SK-N-SH (cell line): ENCODE measurements around the gene IP6K1. TPM values are rescaled to one million over a fixed set of nuclear protein-coding genes. Genes with fewer than 3 reads are reported as not detected.

Experiments used
- CTCF ChIA-PET: fragments of 300-600, 350-600 bp; formaldehyde crosslinking; extraction: SDS; loops from one replicate; lab custom pipeline; 2021; lab: Yijun Ruan, JAX
- POLR2A ChIA-PET: fragments of 350-600 bp; sonication (Branson Sonifier 250); formaldehyde crosslinking; extraction: SDS; loops from one replicate; lab custom pipeline; 2020; ENCODE audit warnings: antibody characterized with exemption, inconsistent platforms; lab: Yijun Ruan, JAX
- DNase-seq: peaks from one replicate; pipeline ENCODE4 v3.0.0; 2012
- H2AFZ ChIP-seq: fragments of 200-600 bp; sonication (generic); 2 replicates; pipeline ENCODE4 v1.8.1; 2016; ENCODE audit warnings: antibody characterized with exemption, mild to moderate bottlenecking, low read depth
- H3F3A ChIP-seq: fragments of 200-600 bp; sonication (generic); replicated peaks from 2 replicates; pipeline ENCODE3; 2016; ENCODE audit warnings: antibody characterized with exemption, mild to moderate bottlenecking; ENCODE audit not compliant: insufficient read depth
- H3K27ac ChIP-seq, 2 experiments: fragments of 200-500 bp in 1 of 2; fragments of 200-600 bp in 1 of 2; sonication (Bioruptor generic) in 1 of 2; sonication (generic), shearing (Covaris generic) in 1 of 2; 2 replicates each; pipeline versions ENCODE4 v1.5.1 to v1.6.1; 2014 to 2016; ENCODE audit warnings: low read depth in 2 of 2, inconsistent platforms in 1 of 2, low read length in 1 of 2, mild to moderate bottlenecking in 1 of 2, mixed read lengths in 1 of 2
- H3K27me3 ChIP-seq: fragments of 200-600 bp; sonication (generic), shearing (Covaris generic); 2 replicates; pipeline ENCODE4 v1.6.1; 2016; ENCODE audit warnings: mixed run types; ENCODE audit not compliant: insufficient read depth
- H3K36me3 ChIP-seq, 2 experiments: fragments of 200-500 bp in 1 of 2; fragments of 200-600 bp in 1 of 2; sonication (Bioruptor generic) in 1 of 2; sonication (generic) in 1 of 2; replicated peaks in 1 of 2; 2 replicates each; pipeline versions ENCODE3 to v1.5.1; 2014 to 2016; ENCODE audit warnings: low read length in 1 of 2, mild to moderate bottlenecking in 1 of 2; ENCODE audit not compliant: insufficient read depth in 2 of 2, control insufficient read depth in 1 of 2
- H3K4me1 ChIP-seq, 2 experiments: fragments of 200-500 bp in 1 of 2; fragments of 200-600 bp in 1 of 2; sonication (Bioruptor generic) in 1 of 2; sonication (generic), shearing (Covaris generic) in 1 of 2; 2 replicates each; pipeline versions ENCODE4 v1.5.1 to v1.6.1; 2014 to 2016; ENCODE audit warnings: low read depth in 1 of 2, low read length in 1 of 2, mixed run types in 1 of 2; ENCODE audit not compliant: insufficient read depth in 2 of 2, control insufficient read depth in 1 of 2
- H3K4me2 ChIP-seq: fragments of 200-600 bp; sonication (generic), shearing (Covaris generic); 2 replicates; pipeline ENCODE4 v1.6.1; 2017; ENCODE audit warnings: mixed run types
- H3K4me3 ChIP-seq, 2 experiments: fragments of 200-500 bp in 1 of 2; fragments of 200-600 bp in 1 of 2; sonication (Bioruptor generic) in 1 of 2; sonication (generic), shearing (Covaris generic) in 1 of 2; 2 replicates each; pipeline versions ENCODE4 v1.5.1 to v1.8.1; 2014 to 2016; ENCODE audit warnings: low read depth in 2 of 2, inconsistent platforms in 1 of 2, low read length in 1 of 2, mild to moderate bottlenecking in 1 of 2, mixed read lengths in 1 of 2, moderate library complexity in 1 of 2
- H3K79me2 ChIP-seq: fragments of 200-600 bp; sonication (generic); 2 replicates; pipeline ENCODE4 v1.8.1; 2017; ENCODE audit warnings: mild to moderate bottlenecking; ENCODE audit not compliant: insufficient read depth
- H3K9ac ChIP-seq: fragments of 200-600 bp; sonication (generic); 2 replicates; pipeline ENCODE4 v1.6.1; 2017; ENCODE audit warnings: mixed run types
- H3K9me2 ChIP-seq: fragments of 200-600 bp; sonication (generic); 2 replicates; pipeline ENCODE4 v1.6.1; 2017; ENCODE audit warnings: mixed run types
- H3K9me3 ChIP-seq: fragments of 200-600 bp; sonication (generic); 2 replicates; pipeline ENCODE4 v1.6.1; 2017; ENCODE audit warnings: mixed run types, mild to moderate bottlenecking, moderate library complexity
- H4K20me1 ChIP-seq: fragments of 200-600 bp; sonication (generic); 2 replicates; pipeline ENCODE4 v1.6.1; 2017; ENCODE audit warnings: mild to moderate bottlenecking, mixed run types; ENCODE audit not compliant: insufficient read depth
- EP300 ChIP-seq, 2 experiments: IDR thresholded peaks; 2 replicates each; pipeline versions ENCODE4 v1.4.0 to v1.6.1; 2012; ENCODE audit warnings: borderline replicate concordance in 1 of 2, low read depth in 1 of 2, low read length in 1 of 2
- EZH2phosphoT487 ChIP-seq: fragments of 200-600 bp; sonication (generic); IDR thresholded peaks from 2 replicates; pipeline ENCODE4 v1.6.1; 2017; ENCODE audit warnings: low read depth, mixed run types, mild to moderate bottlenecking, antibody characterized with exemption, moderate library complexity, borderline replicate concordance
- FOSL2 ChIP-seq: IDR thresholded peaks from 2 replicates; pipeline ENCODE4 v1.4.0; 2012; ENCODE audit warnings: low read depth, mild to moderate bottlenecking, moderate library complexity, borderline replicate concordance
- FOXJ3 ChIP-seq: sonication (generic); formaldehyde crosslinking; IDR thresholded peaks from 2 replicates; pipeline ENCODE4 v1.5.1; 2020; ENCODE audit warnings: mild to moderate bottlenecking, missing genetic modification reagents
- MEF2A ChIP-seq: IDR thresholded peaks from 2 replicates; pipeline ENCODE4 v1.4.0; 2012; ENCODE audit warnings: low read depth, borderline replicate concordance
- NRF1 ChIP-seq: IDR thresholded peaks from 2 replicates; pipeline ENCODE4 v1.6.1; 2012; ENCODE audit warnings: low read depth, mild to moderate bottlenecking, low read length
- TAF1 ChIP-seq: IDR thresholded peaks from 2 replicates; pipeline ENCODE4 v1.6.1; 2012; ENCODE audit warnings: low read depth, mild to moderate bottlenecking, low read length, moderate library complexity, borderline replicate concordance
- USF1 ChIP-seq: IDR thresholded peaks from 2 replicates; pipeline ENCODE4 v1.4.0; 2012; ENCODE audit warnings: low read depth, borderline replicate concordance
- USF2 ChIP-seq: fragments of 150-350 bp; IDR thresholded peaks from 2 replicates; pipeline ENCODE4 v1.6.1; 2017; ENCODE audit warnings: antibody characterized with exemption, low read length, low read depth, borderline replicate concordance
- YY1 ChIP-seq: IDR thresholded peaks from 2 replicates; pipeline ENCODE4 v1.4.0; 2012; ENCODE audit warnings: low read depth, mild to moderate bottlenecking
- WGBS: methylation state at CpG from one replicate; pipeline ENCODE4 v1.1.6; 2017; ENCODE audit warnings: low lambda C conversion rate; 5-methylcytosine and 5-hydroxymethylcytosine counted together
- polyA plus RNA-seq, 3 experiments: library from polyadenylated mRNA; depleted of rRNA; stranded (reverse); fragments of >200 nt; gene quantifications; 2 replicates each; pipeline ENCODE4 v1.2.3, GENCODE V29; 2012
- TF ChIP-seq, protein P1 (sequence below): IDR thresholded peaks from 2 replicates; pipeline ENCODE4 v1.4.0; 2012; ENCODE audit warnings: low read depth, borderline replicate concordance

Gene IP6K1
- polyA plus RNA-seq, 1 of the 3 experiments (the other 2 are of a cell fraction) = 23.3 TPM

GRCh38 chr3:49707113-49707480, 79.2 kb downstream of the IP6K1 start (continued):
- TF ChIP-seq USF2 = no peak
- TF ChIP-seq USF1 = no peak

DNA sequence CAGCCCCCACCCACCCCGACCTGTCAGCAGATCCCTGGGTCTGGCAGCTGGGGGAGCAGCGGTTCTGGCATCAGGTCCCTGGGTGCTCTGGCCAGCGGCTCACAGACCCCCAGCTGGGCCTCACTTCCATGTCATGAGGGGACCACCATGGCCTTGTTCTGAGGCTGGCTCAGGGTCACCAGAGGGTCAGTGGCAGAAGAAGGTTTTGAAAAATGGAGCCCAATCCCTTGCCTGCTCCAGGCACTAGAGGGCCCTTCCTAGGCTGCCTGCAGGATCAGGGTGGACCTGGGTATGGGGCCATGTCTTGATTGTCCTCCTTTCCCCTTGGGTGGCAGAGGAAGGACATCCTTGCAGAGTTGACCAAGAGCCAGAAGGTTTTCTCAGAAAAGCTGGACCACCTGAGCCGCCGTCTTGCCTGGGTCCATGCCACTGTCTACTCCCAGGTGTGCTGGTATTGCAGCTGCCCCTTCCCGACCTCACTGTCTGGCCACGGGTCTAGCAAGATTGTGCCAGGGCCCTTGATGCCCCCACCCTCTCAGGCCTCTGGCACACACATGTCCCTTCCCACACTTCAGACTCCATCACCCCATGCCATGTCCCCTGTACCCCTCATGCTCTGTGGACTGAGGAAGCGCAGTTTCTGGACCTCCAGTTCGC, 79.8 kb downstream of the IP6K1 start:
- Histone ChIP-seq H4K20me1 (no peaks in the 10 kb centered on the region), H3K27ac (no peak overlapping the region), H3K4me2 (no peak overlapping the region), H3K36me3 (peaks cover 8 to 18% of the 10 kb centered on the region in 2 experiments), H2AFZ (no peak overlapping the region), H3F3A (no peaks in the 10 kb centered on the region), H3K4me1 (no peaks in the 10 kb centered on the region), H3K4me3 (no peak overlapping the region), H3K9me2 (no peaks in the 10 kb centered on the region), H3K79me2 (no peaks in the 10 kb centered on the region), H3K9me3 (no peaks in the 10 kb centered on the region), H3K9ac (no peak overlapping the region), H3K27me3 (no peaks in the 10 kb centered on the region)
- TF ChIP-seq NRF1 = no peak
- no peak for TF ChIP-seq EP300 (IDR thresholded peaks at IDR 0.05; ENCODE audit: borderline replicate concordance in 1 of 2, low read depth in 1 of 2, low read length in 1 of 2)
- no peak for TF ChIP-seq MEF2A
- no peak for TF ChIP-seq TAF1
- TF ChIP-seq USF2 = no peak
- CTCF ChIA-PET = interaction anchor here (1.5 to 8.1 kb wide), 2 partner anchors 10 to 12 kb away, joined by 3 to 76 read pairs; partner anchors contain the start of gene AMIGO3
- 87% methylated on average over 6 of the region's 9 CpGs for WGBS
- POLR2A ChIA-PET = no interaction called here
- no peak for DNase-seq

DNA sequence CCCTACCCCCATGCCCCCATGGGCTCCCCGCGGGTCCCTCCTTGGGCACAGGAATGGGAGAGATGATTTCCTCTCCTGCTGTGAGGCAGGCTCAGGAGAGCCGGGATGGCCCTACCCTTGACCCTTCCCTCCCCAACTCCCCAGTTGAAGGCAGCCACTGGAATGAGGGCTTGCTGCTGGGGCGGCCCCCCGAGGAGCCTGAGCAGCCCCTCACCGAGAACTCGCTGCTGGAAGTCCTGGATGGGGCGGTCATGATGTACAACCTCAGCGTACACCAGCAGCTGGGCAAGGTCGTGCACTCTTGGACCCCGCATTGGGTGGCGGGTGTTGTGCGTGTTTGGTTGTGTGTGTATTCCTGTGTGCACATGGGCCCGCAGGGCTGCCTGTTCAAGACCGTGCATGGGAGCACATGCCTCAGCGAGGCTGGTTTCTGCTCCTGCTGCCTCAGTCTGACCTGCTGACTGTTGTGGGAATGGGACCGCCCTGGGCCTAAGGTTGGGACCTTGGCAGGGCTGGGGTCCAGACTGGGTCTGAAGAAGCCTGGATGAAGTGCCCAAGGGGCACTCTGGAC, 80.9 kb downstream of the IP6K1 start:
- Histone ChIP-seq H4K20me1 (no peaks in the 10 kb centered on the region), H3K4me2 (no peak overlapping the region), H2AFZ (no peak overlapping the region), H3K79me2 (no peaks in the 10 kb centered on the region), H3F3A (no peaks in the 10 kb centered on the region), H3K4me1 (no peaks in the 10 kb centered on the region), H3K9ac (no peak overlapping the region), H3K36me3 (peaks cover 0 to 18% of the 10 kb centered on the region in 2 experiments), H3K4me3 (no peak overlapping the region), H3K9me2 (no peaks in the 10 kb centered on the region), H3K9me3 (no peaks in the 10 kb centered on the region), H3K27me3 (no peaks in the 10 kb centered on the region), H3K27ac (no peak overlapping the region)
- POLR2A ChIA-PET = no interaction called here
- WGBS = 96% methylated on average over 5 of the region's 17 CpGs
- CTCF ChIA-PET = interaction anchor here (1.5 to 8.1 kb wide), 2 partner anchors 9 to 13 kb away, joined by 3 to 76 read pairs; partner anchors contain the start of gene AMIGO3
- no peak for DNase-seq
- TF ChIP-seq EZH2phosphoT487 (no peak), FOXJ3 (no peak), FOSL2 (no peak), YY1 (no peak)
- TF ChIP-seq, protein P1, sequence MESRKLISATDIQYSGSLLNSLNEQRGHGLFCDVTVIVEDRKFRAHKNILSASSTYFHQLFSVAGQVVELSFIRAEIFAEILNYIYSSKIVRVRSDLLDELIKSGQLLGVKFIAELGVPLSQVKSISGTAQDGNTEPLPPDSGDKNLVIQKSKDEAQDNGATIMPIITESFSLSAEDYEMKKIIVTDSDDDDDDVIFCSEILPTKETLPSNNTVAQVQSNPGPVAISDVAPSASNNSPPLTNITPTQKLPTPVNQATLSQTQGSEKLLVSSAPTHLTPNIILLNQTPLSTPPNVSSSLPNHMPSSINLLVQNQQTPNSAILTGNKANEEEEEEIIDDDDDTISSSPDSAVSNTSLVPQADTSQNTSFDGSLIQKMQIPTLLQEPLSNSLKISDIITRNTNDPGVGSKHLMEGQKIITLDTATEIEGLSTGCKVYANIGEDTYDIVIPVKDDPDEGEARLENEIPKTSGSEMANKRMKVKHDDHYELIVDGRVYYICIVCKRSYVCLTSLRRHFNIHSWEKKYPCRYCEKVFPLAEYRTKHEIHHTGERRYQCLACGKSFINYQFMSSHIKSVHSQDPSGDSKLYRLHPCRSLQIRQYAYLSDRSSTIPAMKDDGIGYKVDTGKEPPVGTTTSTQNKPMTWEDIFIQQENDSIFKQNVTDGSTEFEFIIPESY = no peak
